HFFc6 (cell line): Measurements from ENCODE around the gene ZG16B. TPM values are rescaled to one million over a fixed set of nuclear protein-coding genes. Genes with fewer than 3 reads are reported as not detected.

Experiments used
- DNase-seq: peaks from one replicate; pipeline ENCODE4 v3.0.0-alpha.2; 2018
- H3K27ac Mint-ChIP-seq: 2 replicates; pipeline ENCODE4 v1.8.0; 2020; ENCODE audit warnings: mild to moderate bottlenecking, mixed read lengths
- H3K27me3 Mint-ChIP-seq: 2 replicates; pipeline ENCODE4 v1.8.0; 2021; ENCODE audit warnings: mild to moderate bottlenecking, moderate library complexity, mixed read lengths; ENCODE audit not compliant: insufficient read depth
- H3K36me3 Mint-ChIP-seq: 2 replicates; pipeline ENCODE4 v1.8.0; 2021; ENCODE audit warnings: low read depth, mixed read lengths
- H3K4me1 Mint-ChIP-seq: 2 replicates; pipeline ENCODE4 v1.8.0; 2020; ENCODE audit warnings: low read depth, mixed read lengths
- H3K4me3 Mint-ChIP-seq: 2 replicates; pipeline ENCODE4 v1.8.0; 2020; ENCODE audit warnings: mild to moderate bottlenecking, moderate library complexity, mixed read lengths
- H3K9me3 Mint-ChIP-seq: 2 replicates; pipeline ENCODE4 v1.8.0; 2020; ENCODE audit warnings: mild to moderate bottlenecking, mixed read lengths
- CTCF ChIP-seq: fragments of 200-600 bp; sonication (generic); IDR thresholded peaks from 2 replicates; pipeline ENCODE4 v1.5.0; 2021; ENCODE audit warnings: antibody characterized with exemption, mild to moderate bottlenecking
- total RNA-seq, 6 experiments: library from RNA; stranded (reverse); fragmentation: NEBNext Ultra II Directional; extraction: Animal tissue kit (Norgen Biotek cat#: 25700); gene quantifications; 2 replicates in 1 of 6; 3 replicates in 5 of 6; pipeline ENCODE4 v1.2.3, GENCODE V29; 2021

ZG16B gene
- total RNA-seq, 6 experiments from 2014 or later = 0.41 to 0.68 (median 0.46) TPM; not detected in 2

- Mint-ChIP-seq H3K27me3 (peaks cover 8% of the 10 kb centered on the region), H3K9me3 (no peaks in the 10 kb centered on the region), H3K4me3 (no peak overlapping the region), H3K36me3 (no peaks in the 10 kb centered on the region), H3K4me1 (peaks cover 31% of the 10 kb centered on the region), H3K27ac (peak overlapping the region; percentile 42; the same call in 1 of the 2 replicates)
- DNase-seq = peak; percentile 76
- peak; percentile 92 for TF ChIP-seq CTCF
Observed at GRCh38 chr16:2838928-2839327, 8.8 kb downstream of the ZG16B start.

- Mint-ChIP-seq H3K4me1 (peaks cover 27% of the 10 kb centered on the region), H3K36me3 (no peaks in the 10 kb centered on the region), H3K27ac (no peak overlapping the region), H3K27me3 (peaks cover 8% of the 10 kb centered on the region), H3K4me3 (no peak overlapping the region), H3K9me3 (no peaks in the 10 kb centered on the region)
- no peak for TF ChIP-seq CTCF
- no peak for DNase-seq
Observed at GRCh38 chr16:2839650-2840450, 9.7 kb downstream of the ZG16B start.

GRCh38 chr16:2840914-2841313, 10.8 kb downstream of the ZG16B start:
- no peak for DNase-seq
- Mint-ChIP-seq H3K27ac (no peak overlapping the region), H3K4me1 (peaks cover 16% of the 10 kb centered on the region), H3K27me3 (peaks cover 8% of the 10 kb centered on the region), H3K9me3 (no peaks in the 10 kb centered on the region), H3K36me3 (no peaks in the 10 kb centered on the region), H3K4me3 (no peak overlapping the region)
- TF ChIP-seq CTCF = no peak

GRCh38 chr16:2841606-2842339, 11.7 kb downstream of the ZG16B start:
- Mint-ChIP-seq H3K27me3 (peaks cover 4% of the 10 kb centered on the region), H3K4me1 (peaks cover 17% of the 10 kb centered on the region), H3K4me3 (no peak overlapping the region), H3K36me3 (no peaks in the 10 kb centered on the region), H3K9me3 (no peaks in the 10 kb centered on the region), H3K27ac (no peak overlapping the region)
- no peak for TF ChIP-seq CTCF
- no peak for DNase-seq

- DNase-seq = no peak
- TF ChIP-seq CTCF = peak; percentile 71
- Mint-ChIP-seq H3K27me3 (peaks cover 1% of the 10 kb centered on the region), H3K4me1 (peaks cover 22% of the 10 kb centered on the region), H3K27ac (no peak overlapping the region), H3K4me3 (no peak overlapping the region), H3K36me3 (no peaks in the 10 kb centered on the region), H3K9me3 (no peaks in the 10 kb centered on the region)
Observed at GRCh38 chr16:2842340-2843000, 12.4 kb downstream of the ZG16B start.
